Transverse colon (tissue), 4 donors: ENCODE measurements around the gene FOXL1.

Experiments used
- CTCF ChIP-seq, 5 experiments: fragments of 200-600 bp in 3 of 5; fragments of 450-650 bp in 2 of 5; sonication (generic) in 3 of 5; IDR thresholded peaks; 1 replicate in 2 of 5; 2 replicates in 3 of 5; pipeline ENCODE4 v1.5.1; 2016 to 2017; ENCODE audit warnings: antibody characterized with exemption in 5 of 5, inconsistent platforms in 3 of 5, mild to moderate bottlenecking in 2 of 5, moderate library complexity in 1 of 5
- EP300 ChIP-seq: sonication (generic); formaldehyde crosslinking; IDR thresholded peaks from one replicate; pipeline ENCODE4 v1.6.1; 2017; ENCODE audit warnings: antibody characterized with exemption, low read depth
- POLR2A ChIP-seq: fragments of 450-650 bp; IDR thresholded peaks from one replicate; pipeline ENCODE4 v1.6.1; 2016; ENCODE audit warnings: antibody characterized with exemption, mild to moderate bottlenecking, moderate library complexity
- POLR2AphosphoS5 ChIP-seq, 3 donors: sonication (generic); formaldehyde crosslinking; IDR thresholded peaks; one replicate each; pipeline ENCODE4 v1.6.1; 2016; ENCODE audit warnings: antibody characterized with exemption in 3 of 3

- TF ChIP-seq POLR2A, result no peak
- no peak for TF ChIP-seq CTCF (IDR thresholded peaks at IDR 0.05)
- no peak for TF ChIP-seq POLR2AphosphoS5 (IDR thresholded peaks at IDR 0.05)
- TF ChIP-seq EP300, result no peak
These were observed 23.0 kb downstream of the FOXL1 start for GRCh38 chr16:86601356-86601755.
